SK-N-SH (cell line): ENCODE results near the gene IRAK2. TPM values are rescaled to one million over a fixed set of nuclear protein-coding genes. Genes with fewer than 3 reads are reported as not detected.

Experiments
- CTCF ChIA-PET: fragments of 300-600, 350-600 bp; formaldehyde crosslinking; extraction: SDS; loops from one replicate; lab custom pipeline; 2021; lab: Yijun Ruan, JAX
- POLR2A ChIA-PET: fragments of 350-600 bp; sonication (Branson Sonifier 250); formaldehyde crosslinking; extraction: SDS; loops from one replicate; lab custom pipeline; 2020; ENCODE audit warnings: antibody characterized with exemption, inconsistent platforms; lab: Yijun Ruan, JAX
- DNase-seq: peaks from one replicate; pipeline ENCODE4 v3.0.0; 2012
- H2AFZ ChIP-seq: fragments of 200-600 bp; sonication (generic); 2 replicates; pipeline ENCODE4 v1.8.1; 2016; ENCODE audit warnings: antibody characterized with exemption, mild to moderate bottlenecking, low read depth
- H3F3A ChIP-seq: fragments of 200-600 bp; sonication (generic); replicated peaks from 2 replicates; pipeline ENCODE3; 2016; ENCODE audit warnings: antibody characterized with exemption, mild to moderate bottlenecking; ENCODE audit not compliant: insufficient read depth
- H3K27ac ChIP-seq, 2 experiments: fragments of 200-500 bp in 1 of 2; fragments of 200-600 bp in 1 of 2; sonication (Bioruptor generic) in 1 of 2; sonication (generic), shearing (Covaris generic) in 1 of 2; 2 replicates each; pipeline versions ENCODE4 v1.5.1 to v1.6.1; 2014 to 2016; ENCODE audit warnings: low read depth in 2 of 2, inconsistent platforms in 1 of 2, low read length in 1 of 2, mild to moderate bottlenecking in 1 of 2, mixed read lengths in 1 of 2
- H3K27me3 ChIP-seq: fragments of 200-600 bp; sonication (generic), shearing (Covaris generic); 2 replicates; pipeline ENCODE4 v1.6.1; 2016; ENCODE audit warnings: mixed run types; ENCODE audit not compliant: insufficient read depth
- H3K36me3 ChIP-seq, 2 experiments: fragments of 200-500 bp in 1 of 2; fragments of 200-600 bp in 1 of 2; sonication (Bioruptor generic) in 1 of 2; sonication (generic) in 1 of 2; replicated peaks in 1 of 2; 2 replicates each; pipeline versions ENCODE3 to v1.5.1; 2014 to 2016; ENCODE audit warnings: low read length in 1 of 2, mild to moderate bottlenecking in 1 of 2; ENCODE audit not compliant: insufficient read depth in 2 of 2, control insufficient read depth in 1 of 2
- H3K4me1 ChIP-seq, 2 experiments: fragments of 200-500 bp in 1 of 2; fragments of 200-600 bp in 1 of 2; sonication (Bioruptor generic) in 1 of 2; sonication (generic), shearing (Covaris generic) in 1 of 2; 2 replicates each; pipeline versions ENCODE4 v1.5.1 to v1.6.1; 2014 to 2016; ENCODE audit warnings: low read depth in 1 of 2, low read length in 1 of 2, mixed run types in 1 of 2; ENCODE audit not compliant: insufficient read depth in 2 of 2, control insufficient read depth in 1 of 2
- H3K4me2 ChIP-seq: fragments of 200-600 bp; sonication (generic), shearing (Covaris generic); 2 replicates; pipeline ENCODE4 v1.6.1; 2017; ENCODE audit warnings: mixed run types
- H3K4me3 ChIP-seq, 2 experiments: fragments of 200-500 bp in 1 of 2; fragments of 200-600 bp in 1 of 2; sonication (Bioruptor generic) in 1 of 2; sonication (generic), shearing (Covaris generic) in 1 of 2; 2 replicates each; pipeline versions ENCODE4 v1.5.1 to v1.8.1; 2014 to 2016; ENCODE audit warnings: low read depth in 2 of 2, inconsistent platforms in 1 of 2, low read length in 1 of 2, mild to moderate bottlenecking in 1 of 2, mixed read lengths in 1 of 2, moderate library complexity in 1 of 2
- H3K79me2 ChIP-seq: fragments of 200-600 bp; sonication (generic); 2 replicates; pipeline ENCODE4 v1.8.1; 2017; ENCODE audit warnings: mild to moderate bottlenecking; ENCODE audit not compliant: insufficient read depth
- H3K9ac ChIP-seq: fragments of 200-600 bp; sonication (generic); 2 replicates; pipeline ENCODE4 v1.6.1; 2017; ENCODE audit warnings: mixed run types
- H3K9me2 ChIP-seq: fragments of 200-600 bp; sonication (generic); 2 replicates; pipeline ENCODE4 v1.6.1; 2017; ENCODE audit warnings: mixed run types
- H3K9me3 ChIP-seq: fragments of 200-600 bp; sonication (generic); 2 replicates; pipeline ENCODE4 v1.6.1; 2017; ENCODE audit warnings: mixed run types, mild to moderate bottlenecking, moderate library complexity
- H4K20me1 ChIP-seq: fragments of 200-600 bp; sonication (generic); 2 replicates; pipeline ENCODE4 v1.6.1; 2017; ENCODE audit warnings: mild to moderate bottlenecking, mixed run types; ENCODE audit not compliant: insufficient read depth
- EP300 ChIP-seq, 2 experiments: IDR thresholded peaks; 2 replicates each; pipeline versions ENCODE4 v1.4.0 to v1.6.1; 2012; ENCODE audit warnings: borderline replicate concordance in 1 of 2, low read depth in 1 of 2, low read length in 1 of 2
- EZH2phosphoT487 ChIP-seq: fragments of 200-600 bp; sonication (generic); IDR thresholded peaks from 2 replicates; pipeline ENCODE4 v1.6.1; 2017; ENCODE audit warnings: low read depth, mixed run types, mild to moderate bottlenecking, antibody characterized with exemption, moderate library complexity, borderline replicate concordance
- FOXJ3 ChIP-seq: sonication (generic); formaldehyde crosslinking; IDR thresholded peaks from 2 replicates; pipeline ENCODE4 v1.5.1; 2020; ENCODE audit warnings: mild to moderate bottlenecking, missing genetic modification reagents
- FOXM1 ChIP-seq: IDR thresholded peaks from 2 replicates; pipeline ENCODE4 v1.4.0; 2012; ENCODE audit warnings: low read depth, mild to moderate bottlenecking
- GATA2 ChIP-seq: sonication (generic); formaldehyde crosslinking; IDR thresholded peaks from 2 replicates; pipeline ENCODE4 v1.5.0; 2020; ENCODE audit warnings: mild to moderate bottlenecking, missing genetic modification reagents
- RCOR1 ChIP-seq: fragments of 150-350 bp; IDR thresholded peaks from 2 replicates; pipeline ENCODE4 v1.6.1; 2017; ENCODE audit warnings: antibody characterized with exemption, low read length
- RXRA ChIP-seq: IDR thresholded peaks from 2 replicates; pipeline ENCODE4 v1.4.0; 2012; ENCODE audit warnings: low read depth, mild to moderate bottlenecking, borderline replicate concordance
- SMC3 ChIP-seq: IDR thresholded peaks from 2 replicates; pipeline ENCODE4 v1.6.1; 2012; ENCODE audit warnings: low read depth, low read length, improper control_type of control experiment
- WGBS: methylation state at CpG from one replicate; pipeline ENCODE4 v1.1.6; 2017; ENCODE audit warnings: low lambda C conversion rate; 5-methylcytosine and 5-hydroxymethylcytosine counted together
- polyA plus RNA-seq, 3 experiments: library from polyadenylated mRNA; depleted of rRNA; stranded (reverse); fragments of >200 nt; gene quantifications; 2 replicates each; pipeline ENCODE4 v1.2.3, GENCODE V29; 2012
- TF ChIP-seq, protein P1 (sequence below): IDR thresholded peaks from 2 replicates; pipeline ENCODE4 v1.4.0; 2012; ENCODE audit warnings: low read depth
- TF ChIP-seq, protein P2 (sequence below): fragments of 200-600 bp; sonication (generic); IDR thresholded peaks from 2 replicates; pipeline ENCODE4 v1.6.1; 2017; ENCODE audit warnings: antibody characterized with exemption, mild to moderate bottlenecking, moderate library complexity
- TF ChIP-seq, protein P3 (sequence below): IDR thresholded peaks from 2 replicates; pipeline ENCODE4; 2012
- TF ChIP-seq, protein P4 (sequence below): IDR thresholded peaks from 2 replicates; pipeline ENCODE4 v1.6.1; 2012; ENCODE audit warnings: mild to moderate bottlenecking, low read depth, low read length, moderate library complexity
- TF ChIP-seq, protein P5 (sequence below): IDR thresholded peaks from 2 replicates; pipeline ENCODE4 v1.4.0; 2012; ENCODE audit warnings: low read depth, borderline replicate concordance
- TF ChIP-seq, protein P6 (sequence below): IDR thresholded peaks from 2 replicates; pipeline ENCODE4 v1.4.0; 2012; ENCODE audit warnings: low read depth, borderline replicate concordance

IRAK2 gene
- polyA plus RNA-seq, 1 of the 3 experiments (the other 2 are of a cell fraction) = 7.7 TPM

DNA sequence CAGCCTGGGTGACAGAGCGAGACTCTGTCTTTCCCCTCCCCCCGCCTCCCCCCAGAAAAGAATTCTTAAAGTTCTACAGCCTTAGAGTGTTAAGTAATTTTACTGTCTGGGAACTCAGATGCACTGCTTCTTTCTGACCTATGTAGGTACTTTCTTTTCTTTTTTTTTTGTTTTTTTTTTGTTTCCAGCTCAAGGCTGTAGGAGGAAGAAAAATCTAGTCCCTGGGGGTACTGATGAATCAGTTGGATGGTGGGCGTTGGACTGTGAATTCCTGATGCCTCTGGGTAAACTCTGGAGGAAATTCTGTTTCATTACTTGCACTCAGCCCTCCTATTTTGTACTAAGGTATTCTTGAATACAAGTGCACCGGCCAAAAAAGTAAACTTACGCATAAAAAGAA is 117.2 kb downstream of the IRAK2 start:
- Histone ChIP-seq H3K4me2 (no peak overlapping the region), H4K20me1 (no peaks in the 10 kb centered on the region), H2AFZ (no peak overlapping the region), H3K4me3 (no peak overlapping the region), H3K36me3 (peaks cover 25 to 48% of the 10 kb centered on the region in 2 experiments), H3F3A (no peaks in the 10 kb centered on the region), H3K79me2 (peaks cover 8% of the 10 kb centered on the region), H3K27me3 (no peaks in the 10 kb centered on the region), H3K9me3 (no peaks in the 10 kb centered on the region), H3K4me1 (peaks cover 0 to 21% of the 10 kb centered on the region in 2 experiments; a peak in 1 of 4 replicates), H3K27ac (no peak overlapping the region), H3K9ac (no peak overlapping the region), H3K9me2 (no peaks in the 10 kb centered on the region)
- TF ChIP-seq, protein P1, sequence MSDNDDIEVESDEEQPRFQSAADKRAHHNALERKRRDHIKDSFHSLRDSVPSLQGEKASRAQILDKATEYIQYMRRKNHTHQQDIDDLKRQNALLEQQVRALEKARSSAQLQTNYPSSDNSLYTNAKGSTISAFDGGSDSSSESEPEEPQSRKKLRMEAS = no peak
- TF ChIP-seq, protein P2, sequence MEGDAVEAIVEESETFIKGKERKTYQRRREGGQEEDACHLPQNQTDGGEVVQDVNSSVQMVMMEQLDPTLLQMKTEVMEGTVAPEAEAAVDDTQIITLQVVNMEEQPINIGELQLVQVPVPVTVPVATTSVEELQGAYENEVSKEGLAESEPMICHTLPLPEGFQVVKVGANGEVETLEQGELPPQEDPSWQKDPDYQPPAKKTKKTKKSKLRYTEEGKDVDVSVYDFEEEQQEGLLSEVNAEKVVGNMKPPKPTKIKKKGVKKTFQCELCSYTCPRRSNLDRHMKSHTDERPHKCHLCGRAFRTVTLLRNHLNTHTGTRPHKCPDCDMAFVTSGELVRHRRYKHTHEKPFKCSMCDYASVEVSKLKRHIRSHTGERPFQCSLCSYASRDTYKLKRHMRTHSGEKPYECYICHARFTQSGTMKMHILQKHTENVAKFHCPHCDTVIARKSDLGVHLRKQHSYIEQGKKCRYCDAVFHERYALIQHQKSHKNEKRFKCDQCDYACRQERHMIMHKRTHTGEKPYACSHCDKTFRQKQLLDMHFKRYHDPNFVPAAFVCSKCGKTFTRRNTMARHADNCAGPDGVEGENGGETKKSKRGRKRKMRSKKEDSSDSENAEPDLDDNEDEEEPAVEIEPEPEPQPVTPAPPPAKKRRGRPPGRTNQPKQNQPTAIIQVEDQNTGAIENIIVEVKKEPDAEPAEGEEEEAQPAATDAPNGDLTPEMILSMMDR = no peak
- TF ChIP-seq FOXM1 (no peak), RCOR1 (no peak), EZH2phosphoT487 (no peak), SMC3 (no peak), RXRA (no peak), FOXJ3 (CRISPR knock-in tag) (no peak), GATA2 (CRISPR knock-in tag) (no peak), EP300 (IDR thresholded peaks at IDR 0.05; ENCODE audit: borderline replicate concordance in 1 of 2, low read depth in 1 of 2, low read length in 1 of 2) (no peak)
- TF ChIP-seq, protein P3, sequence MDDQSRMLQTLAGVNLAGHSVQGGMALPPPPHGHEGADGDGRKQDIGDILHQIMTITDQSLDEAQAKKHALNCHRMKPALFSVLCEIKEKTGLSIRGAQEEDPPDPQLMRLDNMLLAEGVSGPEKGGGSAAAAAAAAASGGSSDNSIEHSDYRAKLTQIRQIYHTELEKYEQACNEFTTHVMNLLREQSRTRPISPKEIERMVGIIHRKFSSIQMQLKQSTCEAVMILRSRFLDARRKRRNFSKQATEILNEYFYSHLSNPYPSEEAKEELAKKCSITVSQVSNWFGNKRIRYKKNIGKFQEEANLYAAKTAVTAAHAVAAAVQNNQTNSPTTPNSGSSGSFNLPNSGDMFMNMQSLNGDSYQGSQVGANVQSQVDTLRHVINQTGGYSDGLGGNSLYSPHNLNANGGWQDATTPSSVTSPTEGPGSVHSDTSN = no peak
- TF ChIP-seq, protein P4, sequence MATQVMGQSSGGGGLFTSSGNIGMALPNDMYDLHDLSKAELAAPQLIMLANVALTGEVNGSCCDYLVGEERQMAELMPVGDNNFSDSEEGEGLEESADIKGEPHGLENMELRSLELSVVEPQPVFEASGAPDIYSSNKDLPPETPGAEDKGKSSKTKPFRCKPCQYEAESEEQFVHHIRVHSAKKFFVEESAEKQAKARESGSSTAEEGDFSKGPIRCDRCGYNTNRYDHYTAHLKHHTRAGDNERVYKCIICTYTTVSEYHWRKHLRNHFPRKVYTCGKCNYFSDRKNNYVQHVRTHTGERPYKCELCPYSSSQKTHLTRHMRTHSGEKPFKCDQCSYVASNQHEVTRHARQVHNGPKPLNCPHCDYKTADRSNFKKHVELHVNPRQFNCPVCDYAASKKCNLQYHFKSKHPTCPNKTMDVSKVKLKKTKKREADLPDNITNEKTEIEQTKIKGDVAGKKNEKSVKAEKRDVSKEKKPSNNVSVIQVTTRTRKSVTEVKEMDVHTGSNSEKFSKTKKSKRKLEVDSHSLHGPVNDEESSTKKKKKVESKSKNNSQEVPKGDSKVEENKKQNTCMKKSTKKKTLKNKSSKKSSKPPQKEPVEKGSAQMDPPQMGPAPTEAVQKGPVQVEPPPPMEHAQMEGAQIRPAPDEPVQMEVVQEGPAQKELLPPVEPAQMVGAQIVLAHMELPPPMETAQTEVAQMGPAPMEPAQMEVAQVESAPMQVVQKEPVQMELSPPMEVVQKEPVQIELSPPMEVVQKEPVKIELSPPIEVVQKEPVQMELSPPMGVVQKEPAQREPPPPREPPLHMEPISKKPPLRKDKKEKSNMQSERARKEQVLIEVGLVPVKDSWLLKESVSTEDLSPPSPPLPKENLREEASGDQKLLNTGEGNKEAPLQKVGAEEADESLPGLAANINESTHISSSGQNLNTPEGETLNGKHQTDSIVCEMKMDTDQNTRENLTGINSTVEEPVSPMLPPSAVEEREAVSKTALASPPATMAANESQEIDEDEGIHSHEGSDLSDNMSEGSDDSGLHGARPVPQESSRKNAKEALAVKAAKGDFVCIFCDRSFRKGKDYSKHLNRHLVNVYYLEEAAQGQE = no peak
- TF ChIP-seq, protein P5, sequence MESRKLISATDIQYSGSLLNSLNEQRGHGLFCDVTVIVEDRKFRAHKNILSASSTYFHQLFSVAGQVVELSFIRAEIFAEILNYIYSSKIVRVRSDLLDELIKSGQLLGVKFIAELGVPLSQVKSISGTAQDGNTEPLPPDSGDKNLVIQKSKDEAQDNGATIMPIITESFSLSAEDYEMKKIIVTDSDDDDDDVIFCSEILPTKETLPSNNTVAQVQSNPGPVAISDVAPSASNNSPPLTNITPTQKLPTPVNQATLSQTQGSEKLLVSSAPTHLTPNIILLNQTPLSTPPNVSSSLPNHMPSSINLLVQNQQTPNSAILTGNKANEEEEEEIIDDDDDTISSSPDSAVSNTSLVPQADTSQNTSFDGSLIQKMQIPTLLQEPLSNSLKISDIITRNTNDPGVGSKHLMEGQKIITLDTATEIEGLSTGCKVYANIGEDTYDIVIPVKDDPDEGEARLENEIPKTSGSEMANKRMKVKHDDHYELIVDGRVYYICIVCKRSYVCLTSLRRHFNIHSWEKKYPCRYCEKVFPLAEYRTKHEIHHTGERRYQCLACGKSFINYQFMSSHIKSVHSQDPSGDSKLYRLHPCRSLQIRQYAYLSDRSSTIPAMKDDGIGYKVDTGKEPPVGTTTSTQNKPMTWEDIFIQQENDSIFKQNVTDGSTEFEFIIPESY = no peak
- TF ChIP-seq, protein P6, sequence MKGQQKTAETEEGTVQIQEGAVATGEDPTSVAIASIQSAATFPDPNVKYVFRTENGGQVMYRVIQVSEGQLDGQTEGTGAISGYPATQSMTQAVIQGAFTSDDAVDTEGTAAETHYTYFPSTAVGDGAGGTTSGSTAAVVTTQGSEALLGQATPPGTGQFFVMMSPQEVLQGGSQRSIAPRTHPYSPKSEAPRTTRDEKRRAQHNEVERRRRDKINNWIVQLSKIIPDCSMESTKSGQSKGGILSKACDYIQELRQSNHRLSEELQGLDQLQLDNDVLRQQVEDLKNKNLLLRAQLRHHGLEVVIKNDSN = no peak
- DNase-seq = no peak
- 84% methylated on average over 5 of the region's 5 CpGs for WGBS
- ChIA-PET CTCF (interaction anchor here (2.7 kb wide), 1 partner anchor 18 kb away, joined by 13 read pairs; no protein-coding TSS in a partner anchor), POLR2A (no interaction called here)
